Measurements from ENCODE around the gene KLHL13. TPM values are rescaled to one million over a fixed set of nuclear protein-coding genes. Genes with fewer than 3 reads are reported as not detected.

Gene KLHL13, protein sequence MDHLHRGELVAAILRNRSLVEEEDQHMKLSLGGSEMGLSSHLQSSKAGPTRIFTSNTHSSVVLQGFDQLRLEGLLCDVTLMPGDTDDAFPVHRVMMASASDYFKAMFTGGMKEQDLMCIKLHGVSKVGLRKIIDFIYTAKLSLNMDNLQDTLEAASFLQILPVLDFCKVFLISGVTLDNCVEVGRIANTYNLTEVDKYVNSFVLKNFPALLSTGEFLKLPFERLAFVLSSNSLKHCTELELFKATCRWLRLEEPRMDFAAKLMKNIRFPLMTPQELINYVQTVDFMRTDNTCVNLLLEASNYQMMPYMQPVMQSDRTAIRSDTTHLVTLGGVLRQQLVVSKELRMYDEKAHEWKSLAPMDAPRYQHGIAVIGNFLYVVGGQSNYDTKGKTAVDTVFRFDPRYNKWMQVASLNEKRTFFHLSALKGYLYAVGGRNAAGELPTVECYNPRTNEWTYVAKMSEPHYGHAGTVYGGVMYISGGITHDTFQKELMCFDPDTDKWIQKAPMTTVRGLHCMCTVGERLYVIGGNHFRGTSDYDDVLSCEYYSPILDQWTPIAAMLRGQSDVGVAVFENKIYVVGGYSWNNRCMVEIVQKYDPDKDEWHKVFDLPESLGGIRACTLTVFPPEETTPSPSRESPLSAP
- total RNA-seq = 2.3 and 5.1 TPM in 2 replicates

DNA sequence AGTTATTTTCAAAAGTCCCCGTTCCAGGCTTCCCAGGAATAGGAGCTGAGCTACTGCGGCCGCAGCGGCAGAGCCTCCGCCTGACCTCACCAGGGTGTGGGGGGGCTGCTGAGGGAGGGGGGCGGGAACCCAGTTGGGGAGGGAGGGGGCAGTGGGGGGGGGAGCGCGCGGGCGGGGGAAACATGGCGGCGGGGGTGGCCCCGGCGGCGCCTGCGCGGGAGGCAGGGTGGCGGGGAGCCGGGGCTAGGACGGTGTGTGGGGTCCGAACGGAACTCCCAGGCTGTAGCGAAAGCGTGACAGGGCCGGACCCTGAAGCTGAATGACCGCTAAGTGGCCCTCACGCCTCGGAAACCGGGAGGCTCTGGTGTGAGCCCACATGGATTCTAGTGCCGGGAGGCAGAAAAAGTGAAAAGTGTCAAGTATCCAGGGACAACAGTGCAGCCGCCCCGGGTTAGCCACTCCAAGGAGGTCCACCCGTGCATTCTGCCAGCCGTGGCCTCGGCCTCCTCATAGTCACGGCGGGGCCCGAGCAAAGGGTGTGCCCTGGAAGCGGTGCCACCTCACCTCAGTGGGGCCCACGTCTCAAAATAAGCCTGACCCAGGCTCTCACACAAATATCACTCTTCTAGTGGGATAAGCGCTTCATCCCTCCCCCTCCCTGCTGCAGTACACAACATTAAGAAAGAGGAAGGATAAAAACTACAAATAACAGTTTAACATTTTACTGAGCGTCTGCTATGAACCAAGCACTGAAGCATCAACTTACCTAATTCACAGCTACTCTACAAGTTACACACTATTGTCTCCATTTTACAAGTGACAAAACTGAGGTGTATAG, at the start of gene KLHL13:
Gene KLHL13 (minus strand): TSS at position 98 of the 838 bp plus-strand sequence. CDS start 88,337 bp downstream, outside the sequence.

Other genes with a start within 250 kb of the KLHL13 start
- 11.5 and 12.6 TPM in 2 replicates for gene WDR44, start 229.3 kb upstream of the KLHL13 start, total RNA-seq

All from hair follicular keratinocyte (primary cell).